ENCODE results near the gene KCTD14. TPM values are rescaled to one million over a fixed set of nuclear protein-coding genes. Genes with fewer than 3 reads are reported as not detected.

The KCTD14 gene
- total RNA-seq, 3 donors from 2014 or later (not counting 1 experiment from before 2014, with no cell fraction given) = 0.28 to 0.32 TPM; not detected in 1

GRCh38 chr11:78065203-78065602 is 42.1 kb upstream of the KCTD14 start:
- ATAC-seq (no peak), DNase-seq (no peak)
- Histone ChIP-seq H3K4me1 (ENCODE audit: control insufficient read depth, insufficient read depth, low read length) (no peaks in the 10 kb centered on the region), H3K36me3 (ENCODE audit: control insufficient read depth, insufficient read depth, low read length) (peaks cover 19% of the 10 kb centered on the region), H3K9me3 (ENCODE audit: control insufficient read depth, insufficient read depth, low read length) (no peaks in the 10 kb centered on the region), H3K4me3 (ENCODE audit: low read length) (no peak overlapping the region), H3K27ac (ENCODE audit: low read length) (no peak overlapping the region), H3K27me3 (ENCODE audit: control insufficient read depth, insufficient read depth, low read length) (no peaks in the 10 kb centered on the region)
- Mint-ChIP-seq H3K27me3 (ENCODE audit: low read depth in 2 of 2) (no peaks in the 10 kb centered on the region), H3K27ac (no peak overlapping the region), H3K4me1 (peaks cover 4 to 7% of the 10 kb centered on the region in 2 donors), H3K9me3 (no peaks in the 10 kb centered on the region), H3K4me3 (no peak overlapping the region), H3K36me3 (peaks cover 15% of the 10 kb centered on the region)
- no peak for TF ChIP-seq CTCF (IDR thresholded peaks at IDR 0.05)
- 77% methylated on average over 2 of the region's 2 CpGs for WGBS (ENCODE audit: insufficient coverage)
- intact Hi-C loops (cut with micrococcal nuclease) = no loop called here

GRCh38 chr11:78063440-78064181 is 40.5 kb upstream of the KCTD14 start, which contains the start of gene THRSP:
Gene THRSP (plus strand): TSS chr11:78063861. CDS start chr11:78063882, 21 bp downstream.
- intact Hi-C loops (cut with micrococcal nuclease) = no loop called here
- no peaks in the 10 kb centered on the region for H3K4me1 ChIP-seq (ENCODE audit: control insufficient read depth, insufficient read depth, low read length)
- H3K27ac Mint-ChIP-seq = no peak within 1 kb of the TSS

GRCh38 chr11:78062671-78063070 is 39.6 kb upstream of the KCTD14 start:
- no peaks in the 10 kb centered on the region for H3K27me3 ChIP-seq (ENCODE audit: control insufficient read depth, insufficient read depth, low read length)

More at GRCh38 chr11:78063440-78064181, 40.5 kb upstream of the KCTD14 start, which contains the start of gene THRSP:
- H3K4me1 Mint-ChIP-seq = peaks cover 0 to 4% of the 10 kb centered on the region in 2 donors
- H3K27me3 Mint-ChIP-seq (ENCODE audit: low read depth in 2 of 2) = no peaks in the 10 kb centered on the region
- no peak for DNase-seq
- no peak within 1 kb of the TSS for H3K27ac ChIP-seq (ENCODE audit: low read length)
- peaks cover 8% of the 10 kb centered on the region for H3K36me3 Mint-ChIP-seq
- no peaks in the 10 kb centered on the region for H3K9me3 ChIP-seq (ENCODE audit: control insufficient read depth, insufficient read depth, low read length)
- no peak for TF ChIP-seq CTCF (IDR thresholded peaks at IDR 0.05)
- H3K36me3 ChIP-seq (ENCODE audit: control insufficient read depth, insufficient read depth, low read length) = peaks cover 5% of the 10 kb centered on the region
- no peaks in the 10 kb centered on the region for H3K9me3 Mint-ChIP-seq
- H3K27me3 ChIP-seq (ENCODE audit: control insufficient read depth, insufficient read depth, low read length) = no peaks in the 10 kb centered on the region
- H3K4me3 Mint-ChIP-seq = no peak within 1 kb of the TSS
- no peak within 1 kb of the TSS for H3K4me3 ChIP-seq (ENCODE audit: low read length)
- no peak for ATAC-seq
- WGBS (ENCODE audit: insufficient coverage) = 94% methylated on average over 14 of the region's 14 CpGs

More at GRCh38 chr11:78062671-78063070, 39.6 kb upstream of the KCTD14 start:
- 100% methylated on average over 1 of the region's 2 CpGs for WGBS (ENCODE audit: insufficient coverage)
- H3K4me1 ChIP-seq (ENCODE audit: control insufficient read depth, insufficient read depth, low read length) = no peaks in the 10 kb centered on the region
- peaks cover 1% of the 10 kb centered on the region for H3K36me3 ChIP-seq (ENCODE audit: control insufficient read depth, insufficient read depth, low read length)
- TF ChIP-seq CTCF (IDR thresholded peaks at IDR 0.05) = no peak
- DNase-seq (no peak), ATAC-seq (no peak)
- H3K27ac ChIP-seq (ENCODE audit: low read length) = no peak overlapping the region
- no peaks in the 10 kb centered on the region for H3K9me3 Mint-ChIP-seq
- H3K4me3 ChIP-seq (ENCODE audit: low read length) = no peak overlapping the region
- peaks cover 0 to 4% of the 10 kb centered on the region in 2 donors for H3K4me1 Mint-ChIP-seq
- H3K27me3 Mint-ChIP-seq (ENCODE audit: low read depth in 2 of 2) = no peaks in the 10 kb centered on the region
- H3K9me3 ChIP-seq (ENCODE audit: control insufficient read depth, insufficient read depth, low read length) = no peaks in the 10 kb centered on the region
- no peak overlapping the region for H3K4me3 Mint-ChIP-seq
- intact Hi-C loops (cut with micrococcal nuclease) = no loop called here
- peaks cover 4% of the 10 kb centered on the region for H3K36me3 Mint-ChIP-seq
- no peak overlapping the region for H3K27ac Mint-ChIP-seq
